ENCODE data around the gene CAV2.

Gene CAV2, protein sequence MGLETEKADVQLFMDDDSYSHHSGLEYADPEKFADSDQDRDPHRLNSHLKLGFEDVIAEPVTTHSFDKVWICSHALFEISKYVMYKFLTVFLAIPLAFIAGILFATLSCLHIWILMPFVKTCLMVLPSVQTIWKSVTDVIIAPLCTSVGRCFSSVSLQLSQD

DNA sequence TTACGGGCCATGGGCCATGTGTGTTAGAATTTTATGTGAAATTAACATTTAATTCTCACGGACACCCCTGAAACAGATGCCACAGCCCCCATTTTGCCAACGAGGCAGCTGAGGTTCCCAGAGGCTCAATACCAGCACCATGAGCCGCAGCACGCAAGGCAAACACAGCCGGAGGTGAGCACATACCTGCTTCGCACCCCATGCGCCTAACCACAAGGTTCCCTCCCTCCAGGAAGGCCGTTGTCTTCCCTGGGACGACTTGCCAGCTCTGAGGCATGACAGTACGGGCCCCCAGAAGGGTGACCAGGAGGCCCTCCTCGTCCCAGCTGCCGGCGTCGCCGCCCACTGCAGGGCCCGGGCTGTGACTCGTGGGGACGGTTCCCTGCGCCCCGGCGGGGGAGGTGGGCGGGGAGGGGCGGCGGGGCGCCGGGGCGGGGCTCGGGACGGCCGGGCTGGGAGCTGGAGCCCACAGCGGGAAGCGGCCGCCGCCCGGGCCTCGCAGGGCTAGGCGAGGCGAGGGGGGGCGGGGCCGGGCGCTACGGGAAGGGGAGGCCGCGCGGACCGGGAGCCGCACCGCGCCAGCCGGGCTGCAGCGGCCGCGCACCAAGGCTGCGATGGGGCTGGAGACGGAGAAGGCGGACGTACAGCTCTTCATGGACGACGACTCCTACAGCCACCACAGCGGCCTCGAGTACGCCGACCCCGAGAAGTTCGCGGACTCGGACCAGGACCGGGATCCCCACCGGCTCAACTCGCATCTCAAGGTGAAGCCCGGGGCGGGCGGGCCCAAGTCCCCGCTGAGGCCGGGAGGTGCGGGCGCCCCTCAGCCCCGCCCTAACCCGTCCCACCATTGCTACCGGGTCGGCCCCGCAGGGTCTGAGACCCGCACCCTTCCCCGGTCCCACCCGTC lies at the start of gene CAV2:
Gene CAV2, plus strand, starts transcription at position 571 of the 910 bp plus-strand sequence. Its CDS starts 44 bp downstream, at position 615.
- H3K4me3 ChIP-seq (ENCODE audit: control insufficient read depth, low read depth, low read length) = peak within 1 kb of the TSS; percentile 80
- no peak for DNase-seq (ENCODE audit: low read depth)
- TF ChIP-seq, protein P1, sequence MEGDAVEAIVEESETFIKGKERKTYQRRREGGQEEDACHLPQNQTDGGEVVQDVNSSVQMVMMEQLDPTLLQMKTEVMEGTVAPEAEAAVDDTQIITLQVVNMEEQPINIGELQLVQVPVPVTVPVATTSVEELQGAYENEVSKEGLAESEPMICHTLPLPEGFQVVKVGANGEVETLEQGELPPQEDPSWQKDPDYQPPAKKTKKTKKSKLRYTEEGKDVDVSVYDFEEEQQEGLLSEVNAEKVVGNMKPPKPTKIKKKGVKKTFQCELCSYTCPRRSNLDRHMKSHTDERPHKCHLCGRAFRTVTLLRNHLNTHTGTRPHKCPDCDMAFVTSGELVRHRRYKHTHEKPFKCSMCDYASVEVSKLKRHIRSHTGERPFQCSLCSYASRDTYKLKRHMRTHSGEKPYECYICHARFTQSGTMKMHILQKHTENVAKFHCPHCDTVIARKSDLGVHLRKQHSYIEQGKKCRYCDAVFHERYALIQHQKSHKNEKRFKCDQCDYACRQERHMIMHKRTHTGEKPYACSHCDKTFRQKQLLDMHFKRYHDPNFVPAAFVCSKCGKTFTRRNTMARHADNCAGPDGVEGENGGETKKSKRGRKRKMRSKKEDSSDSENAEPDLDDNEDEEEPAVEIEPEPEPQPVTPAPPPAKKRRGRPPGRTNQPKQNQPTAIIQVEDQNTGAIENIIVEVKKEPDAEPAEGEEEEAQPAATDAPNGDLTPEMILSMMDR (IDR thresholded peaks at IDR 0.05; ENCODE audit: control insufficient read depth, insufficient read depth, low read depth, low read length, missing control alignments) = no peak

DNA sequence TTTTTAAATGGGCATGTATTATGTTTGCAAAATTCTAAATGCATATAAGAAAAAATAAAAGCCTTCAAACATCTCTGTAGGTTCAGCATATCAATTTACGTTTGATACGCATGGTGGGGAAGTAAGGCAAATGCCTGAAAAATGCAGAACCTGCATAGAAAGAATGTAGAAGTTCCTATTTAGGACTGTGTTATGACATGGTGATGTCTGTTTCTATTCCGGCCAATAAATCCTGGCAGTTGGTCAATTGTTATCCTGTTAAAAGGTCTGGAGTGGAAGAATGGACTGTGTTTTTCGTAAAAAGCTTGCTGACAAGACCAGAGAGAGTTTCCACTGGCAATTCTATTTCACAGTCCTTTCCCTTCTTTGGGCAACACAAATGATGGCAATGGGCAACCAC lies 49.6 kb upstream of the CAV2 start:
- no peak overlapping the region for H3K4me3 ChIP-seq (ENCODE audit: control insufficient read depth, low read depth, low read length)
- TF ChIP-seq, protein P1 (IDR thresholded peaks at IDR 0.05; ENCODE audit: control insufficient read depth, insufficient read depth, low read depth, low read length, missing control alignments) = no peak
- no peak for DNase-seq (ENCODE audit: low read depth)

DNA sequence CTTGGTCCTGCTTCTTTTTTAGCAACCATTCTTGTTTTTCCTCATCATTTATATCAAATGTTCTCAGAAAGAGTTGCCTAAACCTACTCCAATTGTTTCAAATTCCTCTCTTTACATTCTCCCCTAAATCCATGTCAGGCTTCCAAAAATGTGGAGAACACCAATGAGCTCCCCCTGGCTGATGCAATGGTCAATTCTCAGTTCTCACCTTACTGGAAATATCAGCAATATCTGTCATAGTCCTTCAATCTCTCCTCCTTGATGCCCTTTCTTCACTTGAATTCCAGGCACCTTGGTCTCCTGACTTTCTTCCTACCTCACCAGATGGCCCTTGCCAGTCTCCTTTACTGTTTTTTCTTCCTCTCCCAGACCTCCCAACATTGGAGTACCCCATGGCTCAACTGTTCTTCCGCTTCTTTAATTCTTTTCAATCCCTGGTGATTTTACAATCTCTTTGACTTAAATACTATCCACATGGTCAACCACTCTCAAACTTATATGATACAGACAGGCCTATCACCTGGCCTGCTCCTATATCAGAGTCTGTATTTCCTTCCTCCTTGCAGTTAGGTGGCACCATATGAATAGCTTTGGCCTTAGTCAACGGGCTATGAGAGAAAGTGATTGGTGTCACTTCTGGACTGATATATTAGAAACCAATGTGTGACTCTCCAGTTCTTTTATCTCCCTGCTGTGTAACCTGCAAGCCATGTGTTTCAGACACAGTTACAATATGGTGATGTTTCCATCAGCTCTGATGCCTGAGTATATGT lies 47.4 kb upstream of the CAV2 start:
- TF ChIP-seq, protein P1 (IDR thresholded peaks at IDR 0.05; ENCODE audit: control insufficient read depth, insufficient read depth, low read depth, low read length, missing control alignments) = no peak
- DNase-seq (ENCODE audit: low read depth) = no peak
- no peak overlapping the region for H3K4me3 ChIP-seq (ENCODE audit: control insufficient read depth, low read depth, low read length)

DNA sequence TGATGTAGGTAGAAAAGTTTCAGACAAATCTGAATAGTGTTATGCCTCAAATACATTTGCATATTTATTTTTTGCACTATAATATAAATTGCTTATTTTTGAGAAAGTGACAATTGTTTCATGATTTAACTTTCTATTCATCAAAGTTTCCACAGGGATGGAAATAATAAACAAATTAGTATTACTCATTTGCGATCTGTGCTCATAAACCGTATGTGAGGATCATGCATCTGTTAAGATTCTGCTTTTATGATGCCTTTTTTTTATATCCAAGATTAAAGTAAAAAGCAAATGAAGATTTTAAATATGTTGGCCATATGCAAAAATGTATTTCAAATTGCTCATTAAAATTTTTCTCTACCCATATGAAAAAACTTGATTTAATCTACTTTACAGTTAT lies 45.2 kb upstream of the CAV2 start:
- no peak overlapping the region for H3K4me3 ChIP-seq (ENCODE audit: control insufficient read depth, low read depth, low read length)
- TF ChIP-seq, protein P1 (IDR thresholded peaks at IDR 0.05; ENCODE audit: control insufficient read depth, insufficient read depth, low read depth, low read length, missing control alignments) = no peak
- DNase-seq (ENCODE audit: low read depth) = no peak

DNA sequence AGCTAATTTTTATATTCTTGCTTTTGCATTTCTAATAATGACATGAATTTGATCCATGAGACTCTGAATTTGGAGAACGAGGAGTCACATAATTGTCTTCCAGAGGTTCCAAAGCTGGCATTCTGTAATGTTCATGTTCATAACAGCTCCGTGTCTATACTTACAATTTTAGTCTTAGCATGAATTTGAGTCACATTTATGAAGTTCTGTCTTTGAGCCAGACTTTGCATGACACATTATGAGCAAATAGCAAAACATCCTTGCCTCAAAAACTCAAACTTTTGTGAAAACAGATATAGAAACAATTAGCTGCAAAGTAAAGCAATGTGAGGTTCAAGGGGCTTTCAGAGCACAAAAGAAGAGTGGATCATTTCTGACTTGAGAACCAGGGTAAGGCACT lies 44.5 kb upstream of the CAV2 start:
- TF ChIP-seq, protein P1 (IDR thresholded peaks at IDR 0.05; ENCODE audit: control insufficient read depth, insufficient read depth, low read depth, low read length, missing control alignments) = no peak
- no peak overlapping the region for H3K4me3 ChIP-seq (ENCODE audit: control insufficient read depth, low read depth, low read length)
- DNase-seq (ENCODE audit: low read depth) = peak; percentile 13

DNA sequence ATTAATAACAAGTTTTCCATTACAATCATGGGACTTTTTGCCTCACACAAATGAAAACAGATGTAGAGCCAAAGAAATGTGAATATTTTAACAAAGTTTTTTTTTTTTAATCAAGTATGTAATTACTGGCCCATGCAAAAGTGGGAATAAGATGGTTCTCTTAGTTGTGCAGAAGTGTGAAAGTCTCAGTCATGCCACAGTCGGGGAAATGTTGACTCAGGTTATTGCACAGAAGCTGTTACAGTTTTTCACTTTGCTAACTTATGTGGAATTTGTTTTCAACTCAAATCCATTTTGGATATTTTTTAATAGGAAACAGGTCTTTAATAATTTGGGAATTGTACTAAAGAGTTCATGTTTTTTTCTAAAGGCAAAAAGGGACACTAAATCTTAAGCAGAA lies 44.0 kb upstream of the CAV2 start:
- TF ChIP-seq, protein P1 (IDR thresholded peaks at IDR 0.05; ENCODE audit: control insufficient read depth, insufficient read depth, low read depth, low read length, missing control alignments) = no peak
- DNase-seq (ENCODE audit: low read depth) = no peak
- no peak overlapping the region for H3K4me3 ChIP-seq (ENCODE audit: control insufficient read depth, low read depth, low read length)
